Activated naive CD4-positive, alpha-beta T cell (primary cell): ENCODE measurements around the gene PCK2.

Experiments used
- DNase-seq, 4 experiments: peaks; one replicate each; lab custom pipeline; 2025; lab: John Stamatoyannopoulos, UW

Gene PCK2

GRCh38 chr14:24136684-24137528 is 42.8 kb downstream of the PCK2 start:
- no peak for DNase-seq

- no peak for DNase-seq
These were observed 43.7 kb downstream of the PCK2 start for GRCh38 chr14:24137529-24138395.

- no peak for DNase-seq
These were observed 44.5 kb downstream of the PCK2 start for GRCh38 chr14:24138396-24139271.

- DNase-seq, result no peak
These were observed 45.3 kb downstream of the PCK2 start for GRCh38 chr14:24139272-24139934.

- peak; percentile 96 to 99 (median 98) for DNase-seq
These were observed 47.2 kb downstream of the PCK2 start, which contains the start of gene EMC9 for GRCh38 chr14:24141097-24141880. EMC9 (minus strand) TSS chr14:24141591; CDS start chr14:24141304, 287 bp downstream.

GRCh38 chr14:24143511-24143910 is 49.4 kb downstream of the PCK2 start:
- no peak for DNase-seq

- DNase-seq, result no peak
These were observed 50.3 kb downstream of the PCK2 start for GRCh38 chr14:24144451-24144850.

- DNase-seq, result no peak
These were observed 51.1 kb downstream of the PCK2 start for GRCh38 chr14:24145219-24145618.

- DNase-seq, result no peak
These were observed 51.8 kb downstream of the PCK2 start for GRCh38 chr14:24145690-24146452.

- peak; percentile 59 to 78 (median 73) for DNase-seq
These were observed 52.4 kb downstream of the PCK2 start, which contains the start of gene PSME2 for GRCh38 chr14:24146453-24146977. PSME2 (minus strand) TSS chr14:24146610; CDS start chr14:24146581, 29 bp downstream.

- peak; percentile 83 to 95 (median 87) for DNase-seq
These were observed 53.1 kb downstream of the PCK2 start, which contains the start of gene RNF31 for GRCh38 chr14:24146978-24147760. RNF31 (plus strand) TSS chr14:24147498; CDS start chr14:24147699, 201 bp downstream.

- DNase-seq, result no peak
These were observed 53.8 kb downstream of the PCK2 start for GRCh38 chr14:24147761-24148428.

- no peak for DNase-seq
These were observed 55.3 kb downstream of the PCK2 start for GRCh38 chr14:24149302-24149969.

GRCh38 chr14:24150061-24150460 is 56.0 kb downstream of the PCK2 start:
- no peak for DNase-seq

GRCh38 chr14:24150567-24150966 is 56.5 kb downstream of the PCK2 start:
- DNase-seq, result no peak

- no peak for DNase-seq
These were observed 56.9 kb downstream of the PCK2 start for GRCh38 chr14:24150993-24151392.

GRCh38 chr14:24151404-24152080 is 57.4 kb downstream of the PCK2 start:
- DNase-seq, result no peak
